Endothelial cell of umbilical vein (primary cell): ENCODE results near the gene PGAM1. TPM values are rescaled to one million over a fixed set of nuclear protein-coding genes. Genes with fewer than 3 reads are reported as not detected.

Source experiments
- BruUV-seq: library from RNA; stranded (reverse); fragments of 400-500 nt; replicated peaks from 2 replicates; lab custom pipeline; 2021; lab: Mats Ljungman, UMichigan
- CTCF ChIA-PET: fragments of 300-600, 350-600 bp; sonication (Branson Sonifier 250); formaldehyde crosslinking; loops from one replicate; lab custom pipeline; 2021; ENCODE audit warnings: antibody characterized with exemption, inconsistent platforms; lab: Charles Lee
- POLR2A ChIA-PET: fragments of 300-600, 350-600 bp; sonication (Branson Sonifier 250); formaldehyde crosslinking; loops from one replicate; lab custom pipeline; 2021; ENCODE audit warnings: antibody characterized with exemption, inconsistent platforms; lab: Charles Lee
- DNase-seq: peaks from one replicate; pipeline ENCODE4 v3.0.0-alpha.2; 2011; ENCODE audit warnings: low read depth, low spot score
- FAIRE-seq: peaks from 2 replicates; lab custom pipeline; 2011; peaks lifted over from hg19 to GRCh38; lab: Jason Lieb, UNC
- H2AFZ ChIP-seq: 2 replicates; pipeline ENCODE4 v1.6.0; 2012; ENCODE audit warnings: low read depth, low read length, control low read depth, inconsistent platforms
- H3K27ac ChIP-seq: 2 replicates; pipeline ENCODE4 v1.5.1; 2011; ENCODE audit warnings: low read depth, mild to moderate bottlenecking, control low read depth, low read length, moderate library complexity; ENCODE audit not compliant: insufficient read depth
- H3K27me3 ChIP-seq, 2 experiments: 2 replicates each; pipeline versions ENCODE4 v1.6.0 to v1.6.1; 2011; ENCODE audit warnings: low read length in 2 of 2, mixed read lengths in 1 of 2; ENCODE audit not compliant: control insufficient read depth in 2 of 2, insufficient read depth in 2 of 2
- H3K36me3 ChIP-seq, 2 experiments: 2 replicates in 1 of 2; 3 replicates in 1 of 2; pipeline ENCODE4 v1.5.1; 2011; ENCODE audit warnings: low read length in 2 of 2, mild to moderate bottlenecking in 1 of 2, moderate library complexity in 1 of 2; ENCODE audit not compliant: control insufficient read depth in 2 of 2, insufficient read depth in 2 of 2; ENCODE audit errors: extremely low read depth in 1 of 2
- H3K4me1 ChIP-seq: 3 replicates; pipeline ENCODE4 v1.5.1; 2011; ENCODE audit warnings: mild to moderate bottlenecking, low read length; ENCODE audit not compliant: control insufficient read depth, insufficient read depth; ENCODE audit errors: extremely low read depth
- H3K4me2 ChIP-seq: 2 replicates; pipeline ENCODE4 v1.6.1; 2011; ENCODE audit warnings: low read length, control low read depth, mixed read lengths; ENCODE audit not compliant: insufficient read depth
- H3K4me3 ChIP-seq, 3 experiments: fragments of 200-600 bp in 1 of 3; sonication (generic), shearing (Covaris generic) in 1 of 3; replicated peaks in 1 of 3; 2 replicates each; pipeline ENCODE4 v1.5.1; 2011 to 2016; ENCODE audit warnings: control low read depth in 3 of 3, low read length in 3 of 3, mild to moderate bottlenecking in 2 of 3, inconsistent platforms in 1 of 3, low read depth in 1 of 3, moderate library complexity in 1 of 3; ENCODE audit not compliant: insufficient read depth in 1 of 3
- H3K79me2 ChIP-seq: 2 replicates; pipeline ENCODE4 v1.6.0; 2012; ENCODE audit warnings: low read length, inconsistent platforms; ENCODE audit not compliant: control insufficient read depth, insufficient read depth
- H3K9ac ChIP-seq: replicated peaks from 2 replicates; pipeline ENCODE3; 2011; ENCODE audit warnings: low read length, control low read depth; ENCODE audit not compliant: insufficient read depth; ENCODE audit errors: extremely low read depth
- H3K9me1 ChIP-seq: replicated peaks from 3 replicates; pipeline ENCODE4 v1.6.0; 2011; ENCODE audit warnings: mild to moderate bottlenecking, low read length; ENCODE audit not compliant: control insufficient read depth, insufficient read depth; ENCODE audit errors: extremely low read depth
- H3K9me3 ChIP-seq: replicated peaks from 2 replicates; pipeline ENCODE4 v1.5.1; 2012; ENCODE audit warnings: low read length, inconsistent platforms; ENCODE audit not compliant: control insufficient read depth, insufficient read depth
- H4K20me1 ChIP-seq: replicated peaks from 2 replicates; pipeline ENCODE3; 2011; ENCODE audit warnings: mild to moderate bottlenecking, low read length; ENCODE audit not compliant: control insufficient read depth, insufficient read depth; ENCODE audit errors: extremely low read depth
- CTCF ChIP-seq, 2 donors: IDR thresholded peaks; 1 replicate in 1 of 2; 2 replicates in 1 of 2; pipeline ENCODE4 v1.5.1; 2011; ENCODE audit warnings: low read length in 2 of 2, mild to moderate bottlenecking in 2 of 2, moderate library complexity in 2 of 2, control low read depth in 1 of 2, inconsistent platforms in 1 of 2, low read depth in 1 of 2; ENCODE audit not compliant: insufficient read depth in 1 of 2; ENCODE audit errors: extremely low read depth in 1 of 2
- FOS ChIP-seq: IDR thresholded peaks from 2 replicates; pipeline ENCODE4 v1.6.1; 2011; ENCODE audit warnings: mild to moderate bottlenecking, low read length, moderate library complexity, borderline replicate concordance; ENCODE audit not compliant: insufficient read depth
- GATA2 ChIP-seq: IDR thresholded peaks from 2 replicates; pipeline ENCODE4 v1.7.0; 2011; ENCODE audit warnings: low read depth, mild to moderate bottlenecking, moderate library complexity, mixed read lengths, low read length; ENCODE audit not compliant: insufficient read length, insufficient read depth
- JUN ChIP-seq: IDR thresholded peaks from 2 replicates; pipeline ENCODE4 v1.6.1; 2011; ENCODE audit warnings: borderline replicate concordance, low read depth; ENCODE audit not compliant: insufficient read length, insufficient read depth
- MAX ChIP-seq: IDR thresholded peaks from 2 replicates; pipeline ENCODE4 v1.6.1; 2011; ENCODE audit not compliant: insufficient read depth, insufficient read length
- POLR2AphosphoS5 ChIP-seq: IDR thresholded peaks from 2 replicates; pipeline ENCODE4 v1.6.1; 2012; ENCODE audit warnings: low read depth, mild to moderate bottlenecking, control low read depth, low read length, moderate library complexity; ENCODE audit not compliant: insufficient read depth
- dilution Hi-C: fragments of 300-500 bp; cut with MboI; formaldehyde crosslinking; loops from one replicate; pipeline ENCODE4 v1.15.0; 2019; ENCODE audit warnings: low sequenced_read_pairs; ENCODE audit not compliant: extremely low pct_ligation_motif_present
- intact Hi-C: fragments of 100-400 bp; cut with micrococcal nuclease; formaldehyde crosslinking; loops from one replicate; pipeline ENCODE4 v1.10.0; 2022
- polyA plus RNA-seq, 4 experiments: library from polyadenylated mRNA; depleted of rRNA in 3 of 4; stranded (reverse) in 3 of 4; unstranded in 1 of 4; fragments of >200 nt; gene quantifications; 2 replicates each; pipeline versions ENCODE4 v1.2.1 to v1.2.3, GENCODE V29; 2011 to 2012; ENCODE audit warnings: missing spikeins in 1 of 4
- total RNA-seq: library from RNA; stranded (reverse); gene quantifications from 2 replicates; pipeline ENCODE4 v1.2.3, GENCODE V29; 2021

The PGAM1 gene
- total and polyA plus RNA-seq, 2 donors (not counting 3 experiments of a cell fraction or from before 2014, with no cell fraction given), result 375 TPM

GRCh38 chr10:97426776-97427570, 982 bp downstream of the PGAM1 start:
- CTCF ChIA-PET, result interaction anchor here (1.0 to 2.3 kb wide), 5 partner anchors 12 to 127 kb away, joined by 3 to 7 read pairs (median 4); no protein-coding TSS in a partner anchor
- no TSS peak for BruUV-seq
- FAIRE-seq (no peak), DNase-seq (peak; percentile 43)
- Histone ChIP-seq H3K9ac (peak overlapping the region; percentile 82), H3K9me1 (no peaks in the 10 kb centered on the region), H3K4me1 (peaks cover 27% of the 10 kb centered on the region), H3K4me2 (peak overlapping the region; percentile 80), H3K27me3 (no peaks in the 10 kb centered on the region), H3K79me2 (peaks cover 56% of the 10 kb centered on the region), H3K27ac (peak overlapping the region; percentile 68), H3K36me3 (peaks cover 11 to 17% of the 10 kb centered on the region in 2 experiments), H4K20me1 (no peaks in the 10 kb centered on the region), H3K9me3 (no peaks in the 10 kb centered on the region), H3K4me3 (peak overlapping the region; percentile 74 to 86 (median 75)), H2AFZ (no peak overlapping the region)
- intact Hi-C loops (loop anchor here (5.0 kb wide), 1 partner anchor 70 kb away; the partner anchor contains the start of genes MMS19 and UBTD1), dilution Hi-C loops (no loop called here)
- POLR2A ChIA-PET, result no interaction called here
- no peak for TF ChIP-seq MAX

- Histone ChIP-seq H3K9ac (peak overlapping the region; percentile 82), H4K20me1 (no peaks in the 10 kb centered on the region), H3K9me3 (no peaks in the 10 kb centered on the region), H3K27me3 (no peaks in the 10 kb centered on the region), H3K79me2 (peaks cover 56% of the 10 kb centered on the region), H3K27ac (peak overlapping the region; percentile 50), H2AFZ (no peak overlapping the region), H3K9me1 (no peaks in the 10 kb centered on the region), H3K4me3 (peak overlapping the region; percentile 74 to 86 (median 75)), H3K4me1 (peaks cover 27% of the 10 kb centered on the region), H3K4me2 (peak overlapping the region; percentile 80), H3K36me3 (peaks cover 13 to 17% of the 10 kb centered on the region in 2 experiments)
- intact Hi-C loops, result loop anchor here (1.0 to 5.0 kb wide), 2 partner anchors 19 to 70 kb away; partner anchors contain the start of genes EXOSC1, MMS19, UBTD1 and ZDHHC16
- dilution Hi-C loops, result no loop called here
- DNase-seq (peak; percentile 42), FAIRE-seq (peak; percentile 54)
- no TSS peak for BruUV-seq
- TF ChIP-seq CTCF (IDR thresholded peaks at IDR 0.05; ENCODE audit: extremely low read depth in 1 of 2, insufficient read depth in 1 of 2, low read depth in 1 of 2, low read length in 2 of 2), result no peak
- no peak for TF ChIP-seq MAX
- no peak for TF ChIP-seq GATA2
- TF ChIP-seq POLR2AphosphoS5, result peak; percentile 21
- no peak for TF ChIP-seq FOS
- TF ChIP-seq JUN, result no peak
- POLR2A ChIA-PET, result no interaction called here
- CTCF ChIA-PET, result interaction anchor here (1.0 to 2.3 kb wide), 5 partner anchors 12 to 126 kb away, joined by 3 to 7 read pairs (median 4); no protein-coding TSS in a partner anchor
Measured at GRCh38 chr10:97427571-97428179, 1.7 kb downstream of the PGAM1 start.
